Smooth muscle cell (in vitro differentiated cells): ENCODE results near the gene PDGFRB. TPM values are rescaled to one million over a fixed set of nuclear protein-coding genes. Genes with fewer than 3 reads are reported as not detected.

Experiments used
- DNase-seq: peaks from one replicate; lab custom pipeline; 2025; ENCODE audit not compliant: unreplicated experiment; lab: John Stamatoyannopoulos, UW
- H2AFZ ChIP-seq: fragments of 200-600 bp; sonication (generic); 2 replicates; pipeline ENCODE4 v1.6.0; 2016; ENCODE audit warnings: antibody characterized with exemption, low read depth, mild to moderate bottlenecking
- H3F3A ChIP-seq: fragments of 200-600 bp; sonication (generic); 2 replicates; pipeline ENCODE4 v1.6.0; 2017; ENCODE audit warnings: antibody characterized with exemption, low read depth
- H3K27ac ChIP-seq: fragments of 200-600 bp; sonication (generic); 2 replicates; pipeline ENCODE4 v1.5.1; 2016; ENCODE audit warnings: low read depth, mild to moderate bottlenecking
- H3K27me3 ChIP-seq: fragments of 200-600 bp; sonication (generic); 2 replicates; pipeline ENCODE4 v1.6.1; 2016; ENCODE audit warnings: low read depth, mild to moderate bottlenecking
- H3K36me3 ChIP-seq: fragments of 200-600 bp; sonication (generic); 2 replicates; pipeline ENCODE4 v1.5.1; 2016; ENCODE audit warnings: low read depth
- H3K4me1 ChIP-seq: fragments of 200-600 bp; sonication (generic); 2 replicates; pipeline ENCODE4 v1.5.1; 2016; ENCODE audit warnings: low read depth
- H3K4me2 ChIP-seq: fragments of 200-600 bp; sonication (generic); 2 replicates; pipeline ENCODE4 v1.6.0; 2016; ENCODE audit warnings: mild to moderate bottlenecking
- H3K4me3 ChIP-seq: fragments of 200-600 bp; sonication (generic); 2 replicates; pipeline ENCODE4 v1.5.1; 2016; ENCODE audit warnings: mild to moderate bottlenecking
- H3K79me2 ChIP-seq: fragments of 200-600 bp; sonication (generic); 2 replicates; pipeline ENCODE4 v1.6.0; 2016; ENCODE audit warnings: low read depth, mild to moderate bottlenecking
- H3K9ac ChIP-seq: fragments of 200-600 bp; sonication (generic); 2 replicates; pipeline ENCODE4 v1.6.0; 2016; ENCODE audit warnings: low read depth
- H3K9me3 ChIP-seq: fragments of 200-600 bp; sonication (generic); replicated peaks from 2 replicates; pipeline ENCODE4 v1.5.1; 2016; ENCODE audit warnings: low read depth
- H4K20me1 ChIP-seq: fragments of 200-600 bp; sonication (generic); 2 replicates; pipeline ENCODE4 v1.6.0; 2016; ENCODE audit warnings: low read depth
- CTCF ChIP-seq: fragments of 200-600 bp; sonication (generic); IDR thresholded peaks from 2 replicates; pipeline ENCODE4 v1.5.1; 2017; ENCODE audit warnings: borderline replicate concordance, mild to moderate bottlenecking, antibody characterized with exemption; ENCODE audit not compliant: insufficient read depth, poor library complexity, severe bottlenecking
- WGBS: methylation state at CpG from one replicate; pipeline ENCODE4 v1.1.7; 2016; ENCODE audit warnings: low lambda C conversion rate; 5-methylcytosine and 5-hydroxymethylcytosine counted together
- polyA plus RNA-seq: library from polyadenylated mRNA; unstranded; fragments of >200 nt; fragmentation: Nextera tagmentation; extraction: Ambion mirVana; gene quantifications from 2 replicates; pipeline ENCODE4 v1.2.1, GENCODE V29; 2016
- total RNA-seq: library from RNA; depleted of rRNA; stranded (reverse); fragments of >200 nt; gene quantifications from 2 replicates; pipeline ENCODE4 v1.2.3, GENCODE V29; 2014

Gene PDGFRB
- total and polyA plus RNA-seq, 2 experiments from 2014 or later: 370 to 522 TPM

DNA sequence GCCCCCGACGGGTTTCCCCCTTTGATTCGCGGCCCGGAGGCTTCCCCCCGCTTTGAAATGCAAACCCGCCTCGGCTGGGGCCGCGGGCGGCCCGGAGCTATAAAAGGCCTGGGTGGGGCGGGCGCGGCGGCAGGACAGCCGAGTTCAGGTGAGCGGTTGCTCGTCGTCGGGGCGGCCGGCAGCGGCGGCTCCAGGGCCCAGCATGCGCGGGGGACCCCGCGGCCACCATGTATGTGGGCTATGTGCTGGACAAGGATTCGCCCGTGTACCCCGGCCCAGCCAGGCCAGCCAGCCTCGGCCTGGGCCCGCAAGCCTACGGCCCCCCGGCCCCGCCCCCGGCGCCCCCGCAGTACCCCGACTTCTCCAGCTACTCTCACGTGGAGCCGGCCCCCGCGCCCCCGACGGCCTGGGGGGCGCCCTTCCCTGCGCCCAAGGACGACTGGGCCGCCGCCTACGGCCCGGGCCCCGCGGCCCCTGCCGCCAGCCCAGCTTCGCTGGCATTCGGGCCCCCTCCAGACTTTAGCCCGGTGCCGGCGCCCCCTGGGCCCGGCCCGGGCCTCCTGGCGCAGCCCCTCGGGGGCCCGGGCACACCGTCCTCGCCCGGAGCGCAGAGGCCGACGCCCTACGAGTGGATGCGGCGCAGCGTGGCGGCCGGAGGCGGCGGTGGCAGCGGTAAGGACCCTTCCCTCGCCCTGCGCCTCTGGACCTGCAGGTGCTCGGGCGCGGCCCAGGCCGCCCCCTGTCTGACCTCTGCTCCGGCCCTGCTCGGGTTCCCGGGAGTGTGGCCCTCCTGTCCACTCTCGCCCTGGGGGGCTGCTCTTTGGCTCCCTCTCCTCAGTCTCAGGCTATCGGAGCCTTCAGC is 11.2 kb upstream of the PDGFRB start, which contains the start of gene CDX1:
CDX1 (plus strand) TSS at position 129 of the 862 bp plus-strand sequence; CDS start at position 228, 99 bp downstream.
- H3K9ac ChIP-seq: no peak within 1 kb of the TSS
- H3F3A ChIP-seq: no peaks in the 10 kb centered on the region
- no peaks in the 10 kb centered on the region for H4K20me1 ChIP-seq
- no peaks in the 10 kb centered on the region for H3K36me3 ChIP-seq
- no peak for DNase-seq
- H3K79me2 ChIP-seq: no peaks in the 10 kb centered on the region
- H3K27ac ChIP-seq: no peak within 1 kb of the TSS
- peak within 1 kb of the TSS; percentile 73 for H3K4me2 ChIP-seq
- 23% methylated on average over 12 of the region's 93 CpGs for WGBS
- no peaks in the 10 kb centered on the region for H3K9me3 ChIP-seq
- no peak for TF ChIP-seq CTCF
- H3K4me1 ChIP-seq: peaks cover 5% of the 10 kb centered on the region
- no peak within 1 kb of the TSS for H2AFZ ChIP-seq
- H3K27me3 ChIP-seq: peaks cover 31% of the 10 kb centered on the region
- peak within 1 kb of the TSS; percentile 31 for H3K4me3 ChIP-seq

DNA sequence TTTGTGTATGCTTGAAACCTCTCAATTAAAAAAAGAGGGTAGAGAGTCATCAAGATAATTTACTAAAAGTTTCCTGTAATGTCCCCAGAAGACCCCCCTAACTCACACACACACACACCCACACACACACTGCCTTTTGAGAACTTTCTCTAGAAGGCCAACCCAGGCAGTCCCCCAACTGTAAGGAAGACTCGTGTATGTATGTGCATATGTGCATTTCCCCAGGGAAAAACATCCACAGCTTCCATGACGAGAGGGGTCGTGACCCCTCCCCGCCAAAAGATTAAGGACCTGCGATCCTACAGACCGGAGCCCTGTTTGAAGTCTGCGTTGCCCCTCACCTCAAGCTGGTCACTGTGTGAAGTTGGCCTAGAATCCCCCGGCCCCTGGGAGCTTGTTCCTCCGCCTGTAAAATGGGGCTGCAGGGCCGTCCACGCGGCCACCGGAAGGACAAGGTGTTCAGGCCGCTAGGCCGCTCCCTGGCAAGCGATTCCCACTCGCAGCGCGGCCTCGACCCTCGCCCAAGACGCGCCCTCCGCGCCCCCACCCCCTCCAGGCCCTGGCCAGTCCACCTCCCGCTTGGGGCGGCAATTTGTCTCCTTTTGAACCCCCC is 10.5 kb upstream of the PDGFRB start:
- H3F3A ChIP-seq: peaks cover 2% of the 10 kb centered on the region
- peaks cover 7% of the 10 kb centered on the region for H3K4me1 ChIP-seq
- no peak overlapping the region for H2AFZ ChIP-seq
- H3K9me3 ChIP-seq: no peaks in the 10 kb centered on the region
- no peak for TF ChIP-seq CTCF
- no peak overlapping the region for H3K27ac ChIP-seq
- WGBS: 63% methylated on average over 18 of the region's 27 CpGs
- peak overlapping the region; percentile 31 for H3K4me3 ChIP-seq
- peak overlapping the region; percentile 73 for H3K4me2 ChIP-seq
- H3K27me3 ChIP-seq: peaks cover 31% of the 10 kb centered on the region
- H4K20me1 ChIP-seq: no peaks in the 10 kb centered on the region
- no peak overlapping the region for H3K9ac ChIP-seq
- H3K79me2 ChIP-seq: no peaks in the 10 kb centered on the region
- no peaks in the 10 kb centered on the region for H3K36me3 ChIP-seq
- DNase-seq: no peak

DNA sequence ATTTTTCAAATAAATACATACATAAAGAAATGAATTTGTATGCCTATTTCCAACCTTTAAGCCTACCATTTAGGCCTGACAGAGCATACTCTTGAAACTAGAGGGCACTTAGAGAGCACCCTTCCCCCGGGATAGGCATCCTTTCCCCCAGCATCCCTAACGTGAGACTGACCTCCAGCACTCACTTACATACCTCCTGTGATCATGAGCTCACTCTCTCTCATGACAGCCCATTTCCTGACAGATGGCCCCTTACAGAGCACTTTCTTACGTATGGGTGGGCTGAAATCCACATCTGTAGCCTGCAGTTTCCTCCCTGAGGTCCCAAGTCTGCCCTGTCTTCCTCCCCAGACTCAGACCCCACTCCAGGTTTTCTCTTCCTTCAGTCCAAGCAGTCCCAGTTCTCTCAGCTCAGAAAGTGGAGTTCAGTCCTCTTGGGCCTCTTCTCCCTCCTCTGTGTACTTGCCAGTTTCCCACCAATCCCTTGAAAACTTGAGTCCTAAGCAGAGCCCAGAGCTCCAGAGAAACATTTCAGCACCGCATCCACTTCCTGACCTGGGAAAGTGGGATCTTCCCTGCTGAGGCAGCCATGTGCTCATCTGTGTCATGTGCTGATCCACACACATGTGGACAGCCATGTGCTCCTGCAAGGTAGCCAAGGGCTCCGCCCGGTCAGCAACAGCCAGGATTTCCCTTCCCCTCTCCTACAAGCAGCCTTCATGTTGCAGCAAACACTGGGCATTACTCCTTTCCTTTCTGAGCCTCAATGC is 8.8 kb upstream of the PDGFRB start:
- no peak overlapping the region for H3K9ac ChIP-seq
- peaks cover 9% of the 10 kb centered on the region for H3F3A ChIP-seq
- peaks cover 25% of the 10 kb centered on the region for H3K27me3 ChIP-seq
- no peaks in the 10 kb centered on the region for H4K20me1 ChIP-seq
- H3K27ac ChIP-seq: no peak overlapping the region
- no peak for TF ChIP-seq CTCF
- WGBS: 59% methylated on average over 6 of the region's 6 CpGs
- no peak overlapping the region for H3K4me2 ChIP-seq
- H3K36me3 ChIP-seq: no peaks in the 10 kb centered on the region
- no peaks in the 10 kb centered on the region for H3K9me3 ChIP-seq
- H2AFZ ChIP-seq: peak overlapping the region; percentile 45
- peaks cover 7% of the 10 kb centered on the region for H3K4me1 ChIP-seq
- DNase-seq: no peak
- no peaks in the 10 kb centered on the region for H3K79me2 ChIP-seq
- no peak overlapping the region for H3K4me3 ChIP-seq
